HUES64 (cell line): Measurements from ENCODE around the gene MARCHF2.
A peak's percentile ranks its signal among the peaks of the same experiment; 100 is the strongest.
"Not testable (repeated sequence)": the region's sequence is repeated elsewhere in the genome, so short reads cannot be mapped to it uniquely, and the experiment has no call there.

Experiments
- H3K27ac ChIP-seq: 2 replicates; pipeline ENCODE4 v1.7.0; 2013; ENCODE audit warnings: low read depth, low read length, inconsistent platforms
- H3K27me3 ChIP-seq: 2 replicates; pipeline ENCODE4 v1.6.1; 2013; ENCODE audit warnings: mild to moderate bottlenecking, low read length; ENCODE audit not compliant: insufficient read depth
- H3K36me3 ChIP-seq: 2 replicates; pipeline ENCODE4 v1.6.1; 2013; ENCODE audit warnings: mild to moderate bottlenecking, low read length; ENCODE audit not compliant: insufficient read depth
- H3K4me1 ChIP-seq: 2 replicates; pipeline ENCODE4 v1.6.1; 2013; ENCODE audit warnings: mild to moderate bottlenecking, low read length, moderate library complexity; ENCODE audit not compliant: insufficient read depth
- H3K4me3 ChIP-seq: 2 replicates; pipeline ENCODE4 v1.5.1; 2013; ENCODE audit warnings: mild to moderate bottlenecking, low read length, moderate library complexity
- H3K9ac ChIP-seq: 2 replicates; pipeline ENCODE4 v1.6.1; 2013; ENCODE audit warnings: mild to moderate bottlenecking, low read depth, low read length
- H3K9me3 ChIP-seq: 2 replicates; pipeline ENCODE4 v1.6.1; 2013; ENCODE audit warnings: low read depth, low read length; ENCODE audit not compliant: insufficient read depth
- WGBS: fragments of 150-250, 120-280 bp; methylation state at CpG from one replicate; pipeline ENCODE4 v1.1.7; 2013; ENCODE audit warnings: missing lambda C conversion rate; 5-methylcytosine and 5-hydroxymethylcytosine counted together

Gene MARCHF2

GRCh38 chr19:8397746-8398310 lies 15.3 kb upstream of the MARCHF2 start:
- Histone ChIP-seq H3K36me3 (peaks cover 22% of the 10 kb centered on the region), H3K27me3 (no peaks in the 10 kb centered on the region), H3K9ac (no peak overlapping the region), H3K4me3 (no peak overlapping the region), H3K27ac (no peak overlapping the region), H3K4me1 (no peaks in the 10 kb centered on the region), H3K9me3 (no peaks in the 10 kb centered on the region)
- 92% methylated on average over 10 of the region's 10 CpGs for WGBS

DNA sequence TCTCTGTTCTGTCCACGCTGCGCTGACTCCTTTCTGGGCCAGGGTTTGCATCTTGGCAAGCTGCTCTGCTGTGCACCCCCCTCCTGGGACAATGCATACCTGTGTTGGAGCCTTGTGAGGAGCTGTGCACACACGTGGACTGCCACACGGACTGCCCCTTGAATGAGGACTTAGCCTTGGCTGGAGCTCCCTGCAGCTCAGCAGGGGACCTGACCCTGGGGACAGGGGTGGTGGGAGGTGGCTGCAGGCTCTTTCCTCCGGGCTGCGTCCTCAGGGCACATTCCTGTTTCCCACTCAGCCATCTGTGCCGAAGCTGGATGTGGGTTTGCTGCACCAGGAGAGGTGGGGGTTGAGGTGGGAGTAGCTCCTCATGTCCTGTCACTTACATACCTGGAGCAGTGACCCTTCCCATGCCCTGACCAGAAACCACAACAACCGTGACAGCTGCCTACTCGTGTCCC lies 14.8 kb upstream of the MARCHF2 start:
- WGBS, result 84% methylated on average over 9 of the region's 9 CpGs
- H3K9me3 ChIP-seq, result no peaks in the 10 kb centered on the region
- no peaks in the 10 kb centered on the region for H3K4me1 ChIP-seq
- H3K4me3 ChIP-seq, result no peak overlapping the region
- no peak overlapping the region for H3K9ac ChIP-seq
- H3K27me3 ChIP-seq, result no peaks in the 10 kb centered on the region
- peaks cover 26% of the 10 kb centered on the region for H3K36me3 ChIP-seq
- no peak overlapping the region for H3K27ac ChIP-seq

- H3K36me3 ChIP-seq, result peaks cover 33% of the 10 kb centered on the region
- no peaks in the 10 kb centered on the region for H3K27me3 ChIP-seq
- 94% methylated on average over 34 of the region's 34 CpGs for WGBS
- no peaks in the 10 kb centered on the region for H3K4me1 ChIP-seq
- no peak overlapping the region for H3K4me3 ChIP-seq
- H3K9me3 ChIP-seq, result no peaks in the 10 kb centered on the region
- no peak overlapping the region for H3K9ac ChIP-seq
- no peak overlapping the region for H3K27ac ChIP-seq
These were observed 13.4 kb upstream of the MARCHF2 start for GRCh38 chr19:8399681-8400188.

- peaks cover 43% of the 10 kb centered on the region for H3K36me3 ChIP-seq
- WGBS, result 96% methylated on average over 21 of the region's 21 CpGs
- no peak overlapping the region for H3K4me3 ChIP-seq
- no peaks in the 10 kb centered on the region for H3K9me3 ChIP-seq
- no peak overlapping the region for H3K27ac ChIP-seq
- H3K4me1 ChIP-seq, result no peaks in the 10 kb centered on the region
- H3K9ac ChIP-seq, result no peak overlapping the region
- no peaks in the 10 kb centered on the region for H3K27me3 ChIP-seq
These were observed 11.1 kb upstream of the MARCHF2 start for GRCh38 chr19:8401981-8402411.

DNA sequence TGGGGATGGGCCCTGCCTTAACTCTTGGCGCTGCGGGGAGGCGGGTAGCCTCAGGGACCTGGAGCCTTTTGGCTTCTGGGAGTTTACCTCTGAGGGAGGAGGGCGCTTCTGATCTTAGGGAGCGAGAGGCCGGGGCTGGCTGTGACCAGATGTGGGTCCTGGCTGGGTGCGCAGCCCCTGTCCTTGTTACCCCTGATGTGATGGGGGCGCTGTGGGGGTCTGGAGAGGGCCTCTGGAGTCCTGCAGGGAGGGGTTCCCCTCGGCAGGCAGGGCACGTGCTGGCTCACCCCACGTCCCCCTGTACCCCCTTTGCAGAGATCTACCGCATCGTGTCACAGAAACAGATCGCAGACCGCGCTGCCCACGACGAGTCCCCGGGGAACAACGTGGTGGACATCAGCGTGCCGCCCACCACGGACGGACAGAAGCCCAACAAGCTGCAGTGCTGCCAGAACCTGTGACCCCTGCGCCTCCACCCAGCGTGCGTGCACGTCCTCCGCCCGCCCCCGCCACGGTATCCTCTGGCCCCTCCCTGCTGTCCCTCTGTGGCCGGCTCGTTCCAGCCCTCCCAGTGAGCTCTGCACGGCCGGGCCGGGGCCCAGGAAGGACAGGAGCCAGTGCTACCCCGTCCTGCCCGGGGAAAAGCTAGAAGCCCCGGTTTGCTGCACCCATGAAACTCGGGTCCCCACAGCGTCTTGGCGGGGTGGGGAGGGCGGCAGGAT lies 9.8 kb upstream of the MARCHF2 start:
- Histone ChIP-seq H3K27me3 (no peaks in the 10 kb centered on the region), H3K4me1 (no peaks in the 10 kb centered on the region), H3K4me3 (no peak overlapping the region), H3K36me3 (peaks cover 43% of the 10 kb centered on the region), H3K27ac (no peak overlapping the region), H3K9me3 (no peaks in the 10 kb centered on the region), H3K9ac (no peak overlapping the region)
- 95% methylated on average over 44 of the region's 44 CpGs for WGBS

GRCh38 chr19:8403820-8404109 lies 9.3 kb upstream of the MARCHF2 start:
- H3K36me3 ChIP-seq, result peaks cover 43% of the 10 kb centered on the region
- H3K27ac ChIP-seq, result no peak overlapping the region
- no peaks in the 10 kb centered on the region for H3K4me1 ChIP-seq
- H3K9me3 ChIP-seq, result no peaks in the 10 kb centered on the region
- 93% methylated on average over 24 of the region's 24 CpGs for WGBS
- H3K9ac ChIP-seq, result no peak overlapping the region
- no peaks in the 10 kb centered on the region for H3K27me3 ChIP-seq
- H3K4me3 ChIP-seq, result no peak overlapping the region

- no peaks in the 10 kb centered on the region for H3K9me3 ChIP-seq
- no peak overlapping the region for H3K4me3 ChIP-seq
- WGBS, result 98% methylated on average over 18 of the region's 18 CpGs
- no peaks in the 10 kb centered on the region for H3K4me1 ChIP-seq
- no peak overlapping the region for H3K27ac ChIP-seq
- H3K9ac ChIP-seq, result no peak overlapping the region
- no peaks in the 10 kb centered on the region for H3K27me3 ChIP-seq
- H3K36me3 ChIP-seq, result peaks cover 38% of the 10 kb centered on the region
These were observed 8.5 kb upstream of the MARCHF2 start for GRCh38 chr19:8404391-8405151.

DNA sequence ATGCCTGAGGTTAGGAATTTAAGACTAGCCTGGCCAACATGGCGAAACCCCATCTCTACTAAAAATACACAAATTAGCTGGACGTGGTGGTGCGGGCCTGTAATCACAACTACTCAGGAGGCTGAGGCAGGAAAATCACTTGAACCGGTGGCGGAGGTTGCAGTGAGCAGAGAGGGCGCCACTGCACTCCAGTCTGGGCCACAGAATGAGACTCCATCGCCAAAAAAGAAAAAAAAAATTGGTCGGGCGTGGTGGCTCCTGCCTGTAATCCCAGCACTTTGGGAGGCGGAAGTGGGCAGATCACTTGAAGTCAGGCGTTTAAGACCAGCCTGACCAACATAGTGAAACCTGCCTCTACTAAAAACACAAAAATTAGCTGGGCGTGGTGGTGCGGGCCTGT lies 2.4 kb upstream of the MARCHF2 start:
- not testable (repeated sequence) for H3K4me3 ChIP-seq, H3K9ac ChIP-seq, H3K9me3 ChIP-seq, H3K27me3 ChIP-seq, H3K4me1 ChIP-seq, H3K36me3 ChIP-seq, H3K27ac ChIP-seq
- WGBS, result 90% methylated on average over 13 of the region's 13 CpGs

GRCh38 chr19:8413629-8413995 lies 507 bp downstream of the MARCHF2 start:
- 49% methylated on average over 2 of the region's 3 CpGs for WGBS
- H3K27ac ChIP-seq, result no peak overlapping the region
- peaks cover 11% of the 10 kb centered on the region; the same call in 1 of the 2 replicates for H3K4me1 ChIP-seq
- peak overlapping the region; percentile 71 for H3K9ac ChIP-seq
- no peaks in the 10 kb centered on the region for H3K36me3 ChIP-seq
- peak overlapping the region; percentile 76 for H3K4me3 ChIP-seq
- no peaks in the 10 kb centered on the region for H3K9me3 ChIP-seq
- H3K27me3 ChIP-seq, result peaks cover 4% of the 10 kb centered on the region; the same call in 1 of the 2 replicates

DNA sequence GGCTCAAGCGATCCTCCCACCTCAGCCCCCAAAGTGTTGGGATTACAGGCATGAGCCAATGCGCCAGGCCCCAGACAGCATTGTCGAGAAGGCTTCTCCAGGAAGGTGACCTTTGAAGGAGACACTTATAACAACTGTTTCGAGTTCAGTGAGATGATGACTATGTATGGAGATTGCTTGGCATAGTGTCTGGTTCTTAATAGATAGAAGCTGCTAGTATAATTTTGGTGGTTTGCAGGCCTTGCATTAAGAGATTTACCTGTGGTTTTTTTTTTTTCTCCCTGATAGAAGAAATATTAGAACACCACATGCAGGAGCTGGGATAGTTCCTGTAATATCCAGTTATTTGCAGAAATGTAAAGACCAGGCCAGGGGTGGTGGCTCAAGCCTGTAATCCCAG lies 3.7 kb downstream of the MARCHF2 start:
- Histone ChIP-seq H3K4me3 (no peak overlapping the region), H3K9me3 (no peaks in the 10 kb centered on the region), H3K9ac (no peak overlapping the region), H3K36me3 (no peaks in the 10 kb centered on the region), H3K27me3 (peaks cover 4% of the 10 kb centered on the region; the same call in 1 of the 2 replicates), H3K4me1 (peaks cover 11% of the 10 kb centered on the region; the same call in 1 of the 2 replicates), H3K27ac (no peak overlapping the region)
- 87% methylated on average over 4 of the region's 4 CpGs for WGBS
